Measurements from ENCODE around the gene TUT1.

DNA sequence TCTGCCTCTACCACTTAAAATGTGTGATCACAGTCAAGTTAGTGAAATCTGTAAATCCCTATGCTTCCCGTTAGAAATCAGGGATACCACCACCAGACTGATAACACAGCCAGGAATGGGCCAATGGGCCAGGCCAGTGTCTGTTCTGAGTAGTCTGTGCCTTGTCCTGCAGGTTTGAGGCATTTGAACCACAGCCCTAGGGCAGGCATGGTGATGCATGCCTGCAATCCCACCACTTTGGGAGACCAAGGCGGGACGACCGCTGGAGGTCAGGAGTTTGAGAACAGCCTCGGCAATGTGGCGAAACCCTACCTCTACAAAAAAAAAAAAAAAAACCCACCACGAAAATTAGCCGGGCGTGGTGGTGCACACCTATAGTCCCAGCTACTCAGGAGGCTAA is 32.7 kb downstream of the TUT1 start:
- TF ChIP-seq, protein P1, sequence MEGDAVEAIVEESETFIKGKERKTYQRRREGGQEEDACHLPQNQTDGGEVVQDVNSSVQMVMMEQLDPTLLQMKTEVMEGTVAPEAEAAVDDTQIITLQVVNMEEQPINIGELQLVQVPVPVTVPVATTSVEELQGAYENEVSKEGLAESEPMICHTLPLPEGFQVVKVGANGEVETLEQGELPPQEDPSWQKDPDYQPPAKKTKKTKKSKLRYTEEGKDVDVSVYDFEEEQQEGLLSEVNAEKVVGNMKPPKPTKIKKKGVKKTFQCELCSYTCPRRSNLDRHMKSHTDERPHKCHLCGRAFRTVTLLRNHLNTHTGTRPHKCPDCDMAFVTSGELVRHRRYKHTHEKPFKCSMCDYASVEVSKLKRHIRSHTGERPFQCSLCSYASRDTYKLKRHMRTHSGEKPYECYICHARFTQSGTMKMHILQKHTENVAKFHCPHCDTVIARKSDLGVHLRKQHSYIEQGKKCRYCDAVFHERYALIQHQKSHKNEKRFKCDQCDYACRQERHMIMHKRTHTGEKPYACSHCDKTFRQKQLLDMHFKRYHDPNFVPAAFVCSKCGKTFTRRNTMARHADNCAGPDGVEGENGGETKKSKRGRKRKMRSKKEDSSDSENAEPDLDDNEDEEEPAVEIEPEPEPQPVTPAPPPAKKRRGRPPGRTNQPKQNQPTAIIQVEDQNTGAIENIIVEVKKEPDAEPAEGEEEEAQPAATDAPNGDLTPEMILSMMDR (conservative IDR thresholded peaks at IDR 0.05): no peak
- TF ChIP-seq ZFX (IDR thresholded peaks at IDR 0.05): no peak
